NCI-H2081 treated with DMSO at 0.1 percent for 48 hours (cell line): ENCODE measurements around the gene NPR2.
A peak's percentile ranks its signal among the peaks of the same experiment; 100 is the strongest.

Experiments
- DNase-seq: peaks from one replicate; lab custom pipeline; 2025; lab: John Stamatoyannopoulos, UW

NPR2 gene

DNA sequence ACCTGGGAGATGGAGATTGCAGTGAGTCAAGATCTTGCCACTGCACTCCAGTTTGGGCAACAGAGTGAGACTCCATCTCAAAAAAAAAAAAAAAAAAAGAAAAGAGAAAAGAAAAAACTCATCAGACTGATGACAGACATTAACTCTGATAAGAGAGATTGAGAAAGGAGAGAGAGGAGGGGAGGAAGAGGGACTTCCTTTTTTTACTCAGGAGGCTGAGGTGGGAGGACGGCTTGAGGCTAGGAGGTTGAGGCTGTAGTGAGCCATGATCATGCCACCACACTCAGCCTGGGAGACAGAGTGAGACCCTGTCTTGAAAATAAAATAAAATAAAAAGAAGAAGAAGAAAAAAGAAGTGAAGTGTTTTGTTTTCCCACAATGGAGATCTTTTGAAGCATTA lies 27.6 kb upstream of the NPR2 start:
- DNase-seq = no peak

DNA sequence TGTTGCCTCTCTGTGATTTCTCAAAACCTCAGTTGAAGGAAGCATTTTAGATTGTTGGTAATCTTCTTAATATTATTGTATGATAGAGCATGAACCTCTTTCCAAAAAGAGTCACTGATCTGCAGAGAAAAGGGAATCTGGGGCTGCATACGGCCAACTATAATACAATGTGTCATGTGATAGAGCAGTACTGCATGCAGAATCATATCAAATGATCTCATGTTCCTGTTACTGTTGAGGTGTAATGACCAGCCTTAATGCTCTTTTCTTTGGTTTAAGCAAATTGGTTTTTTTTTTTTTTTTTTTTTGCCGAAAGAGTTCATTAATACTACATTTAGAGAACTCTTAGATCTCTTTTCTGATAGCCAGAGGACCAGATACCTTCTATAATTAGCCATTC lies 24.4 kb upstream of the NPR2 start:
- no peak for DNase-seq

DNA sequence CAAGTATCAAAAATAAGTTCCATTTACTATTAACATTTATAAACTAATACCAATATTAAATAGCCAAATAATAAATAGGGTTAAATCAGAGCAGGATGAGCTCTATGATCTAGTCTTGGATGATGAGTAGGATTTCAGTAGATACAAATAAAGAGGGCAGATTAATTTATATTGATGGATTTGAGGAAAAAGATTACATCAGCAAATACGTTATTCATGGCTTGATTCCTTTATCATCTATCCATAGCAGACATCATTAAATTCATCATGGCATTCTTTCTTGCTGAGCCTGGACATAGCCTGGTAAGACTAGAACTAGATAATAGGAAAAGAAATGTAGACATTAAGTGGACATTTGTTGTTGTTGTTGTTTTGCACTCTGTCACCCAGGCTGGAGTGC lies 23.9 kb upstream of the NPR2 start:
- DNase-seq = no peak

GRCh38 chr9:35769763-35770162 lies 21.6 kb upstream of the NPR2 start:
- DNase-seq = no peak

GRCh38 chr9:35771075-35771433 lies 20.3 kb upstream of the NPR2 start:
- no peak for DNase-seq

- DNase-seq = peak; percentile 93
These were observed 19.9 kb upstream of the NPR2 start for GRCh38 chr9:35771534-35771933.

- no peak for DNase-seq
These were observed 19.4 kb upstream of the NPR2 start for GRCh38 chr9:35771943-35772342.

DNA sequence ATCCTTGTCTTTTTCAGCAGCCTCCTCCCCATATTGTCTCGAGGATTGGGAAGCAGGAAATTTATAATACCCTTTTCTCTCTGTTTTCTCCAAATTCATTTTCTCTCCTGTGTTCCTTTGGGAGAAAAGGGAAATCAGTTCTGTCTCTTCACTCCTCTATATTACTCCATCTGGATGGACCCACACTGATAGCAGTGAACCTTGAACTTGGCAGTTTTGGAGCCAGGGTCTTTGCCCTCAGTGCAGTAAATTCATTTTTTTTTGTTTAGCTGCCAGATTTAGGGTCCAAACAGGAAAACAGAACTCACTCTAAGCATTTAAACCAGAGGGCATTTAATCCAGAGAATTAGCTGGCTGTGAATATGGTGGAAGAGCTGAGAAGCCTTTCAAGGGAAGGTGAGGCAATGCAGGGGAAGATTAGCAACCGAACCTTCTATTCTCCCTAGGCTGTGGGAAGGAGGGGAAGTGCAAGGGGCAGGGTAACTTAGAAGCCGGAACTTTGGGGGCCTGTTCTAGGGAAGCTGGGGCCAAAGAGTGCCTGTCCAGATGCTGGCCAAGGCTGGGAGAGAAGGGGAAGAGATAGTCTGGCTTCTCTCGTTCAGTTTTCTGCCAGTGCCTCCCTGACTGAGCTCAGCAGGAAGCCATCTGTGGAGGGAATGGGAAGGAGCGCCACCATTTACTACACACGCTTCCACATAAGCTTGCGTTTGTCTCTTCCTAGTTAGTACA lies 16.3 kb upstream of the NPR2 start:
- DNase-seq = no peak

GRCh38 chr9:35776018-35776417 lies 15.4 kb upstream of the NPR2 start:
- peak; percentile 53 for DNase-seq

DNA sequence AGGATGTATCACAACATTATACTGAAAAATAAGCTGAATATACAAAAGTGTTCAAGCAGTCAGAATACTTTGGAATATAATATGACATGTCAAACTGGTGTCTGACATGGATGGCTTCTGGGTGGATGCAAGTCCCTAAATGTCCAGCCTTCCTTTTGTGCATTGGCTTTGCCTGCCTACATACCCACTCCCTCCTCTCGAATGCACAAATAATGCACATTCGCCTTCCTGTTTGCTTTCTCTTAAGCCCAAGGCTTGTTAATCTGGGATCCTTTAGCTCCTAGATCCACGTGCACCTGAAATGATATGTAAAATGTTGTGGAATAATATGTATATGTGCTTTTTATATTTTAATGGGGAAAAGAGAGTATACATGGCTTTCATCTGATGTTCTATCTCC lies 12.9 kb upstream of the NPR2 start:
- DNase-seq = no peak

DNA sequence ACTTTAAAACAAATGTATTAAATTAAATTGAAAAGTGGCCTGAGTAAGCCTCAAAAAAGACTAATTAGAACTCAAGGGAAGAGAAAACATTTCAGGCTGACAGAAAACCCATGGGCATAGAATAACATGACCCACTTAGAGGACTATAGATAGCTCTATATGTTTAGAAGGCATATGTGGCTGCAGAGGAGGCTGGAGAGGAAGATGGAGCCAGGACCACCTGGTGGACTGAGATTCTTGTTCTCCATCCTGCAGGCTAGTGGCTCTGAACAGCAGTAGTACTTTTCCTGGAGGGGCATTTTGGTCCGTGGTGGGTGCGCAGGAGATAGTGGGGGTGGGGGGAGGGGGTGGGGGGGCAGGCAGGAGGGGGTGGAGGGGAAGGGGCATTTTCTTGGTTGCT lies 10.3 kb upstream of the NPR2 start:
- no peak for DNase-seq

GRCh38 chr9:35783418-35783817 lies 8.0 kb upstream of the NPR2 start:
- no peak for DNase-seq

DNA sequence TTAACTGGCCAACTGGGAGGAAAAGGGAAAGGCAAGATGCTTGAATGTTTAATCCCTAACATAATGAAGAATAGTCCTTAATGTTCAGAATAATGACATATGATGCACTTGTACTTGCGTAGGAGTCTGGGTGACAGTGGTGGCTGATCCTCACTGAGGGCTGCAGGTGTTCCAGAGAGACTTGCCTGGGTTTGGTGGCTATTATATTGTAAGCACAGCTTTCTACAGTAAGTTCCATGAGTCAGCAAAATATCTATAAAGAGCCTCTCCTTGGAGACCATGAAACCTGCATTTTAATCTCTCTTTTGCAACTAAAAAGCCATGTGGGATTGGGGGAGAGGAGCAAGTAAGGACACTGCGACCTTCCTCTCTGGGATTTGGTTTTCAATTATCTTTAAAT lies 1.9 kb upstream of the NPR2 start:
- DNase-seq = no peak

- DNase-seq = no peak
These were observed 1.4 kb upstream of the NPR2 start for GRCh38 chr9:35790025-35790384.

GRCh38 chr9:35790385-35791296 lies 750 bp upstream of the NPR2 start:
- peak; percentile 25 for DNase-seq

DNA sequence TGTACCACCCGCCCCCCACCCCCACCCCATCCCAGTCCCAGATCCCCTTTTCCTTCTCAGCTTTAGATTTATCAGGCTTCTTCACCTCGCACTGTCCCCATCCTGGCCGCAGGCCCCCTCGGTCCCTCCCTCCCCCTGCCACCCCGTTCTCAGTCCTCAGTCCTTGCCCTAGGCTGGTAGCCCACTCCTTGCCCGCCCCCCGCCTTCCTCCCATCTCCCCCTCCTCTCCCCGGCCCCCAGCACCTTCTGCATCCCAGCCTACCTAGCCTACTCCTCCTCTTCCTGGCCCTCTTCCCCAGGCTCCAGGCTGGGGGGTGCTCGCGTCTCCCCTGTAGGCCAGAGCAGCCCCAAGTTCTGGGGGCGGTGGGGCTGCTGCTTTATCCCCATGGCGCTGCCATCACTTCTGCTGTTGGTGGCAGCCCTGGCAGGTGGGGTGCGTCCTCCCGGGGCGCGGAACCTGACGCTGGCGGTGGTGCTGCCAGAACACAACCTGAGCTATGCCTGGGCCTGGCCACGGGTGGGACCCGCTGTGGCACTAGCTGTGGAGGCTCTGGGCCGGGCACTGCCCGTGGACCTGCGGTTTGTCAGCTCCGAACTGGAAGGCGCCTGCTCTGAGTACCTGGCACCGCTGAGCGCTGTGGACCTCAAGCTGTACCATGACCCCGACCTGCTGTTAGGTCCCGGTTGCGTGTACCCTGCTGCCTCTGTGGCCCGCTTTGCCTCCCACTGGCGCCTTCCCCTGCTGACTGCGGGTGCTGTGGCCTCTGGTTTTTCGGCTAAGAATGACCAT lies 828 bp downstream of the NPR2 start:
- DNase-seq = no peak

- DNase-seq = no peak
These were observed 1.4 kb downstream of the NPR2 start for GRCh38 chr9:35792826-35793225.

GRCh38 chr9:35793461-35793860 lies 2.1 kb downstream of the NPR2 start:
- DNase-seq = no peak

DNA sequence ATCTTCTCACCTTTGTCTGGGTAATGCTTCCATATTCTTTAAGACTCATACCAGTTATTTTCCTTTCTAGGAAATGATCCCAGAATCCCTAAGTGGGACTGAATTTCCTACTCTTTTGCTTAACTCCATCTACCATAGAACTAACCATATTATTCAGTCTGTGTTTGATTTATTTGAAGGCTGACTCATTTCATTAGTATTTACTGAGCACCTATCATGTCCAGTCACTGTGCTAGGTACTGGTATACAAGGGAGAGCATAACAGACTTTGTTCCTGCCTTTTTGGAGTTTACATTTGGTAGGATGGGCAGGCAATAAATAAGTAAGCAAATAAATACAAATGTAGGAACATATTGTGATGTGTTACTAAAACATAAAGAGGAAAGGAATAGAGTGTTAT lies 4.3 kb downstream of the NPR2 start:
- DNase-seq = no peak

DNA sequence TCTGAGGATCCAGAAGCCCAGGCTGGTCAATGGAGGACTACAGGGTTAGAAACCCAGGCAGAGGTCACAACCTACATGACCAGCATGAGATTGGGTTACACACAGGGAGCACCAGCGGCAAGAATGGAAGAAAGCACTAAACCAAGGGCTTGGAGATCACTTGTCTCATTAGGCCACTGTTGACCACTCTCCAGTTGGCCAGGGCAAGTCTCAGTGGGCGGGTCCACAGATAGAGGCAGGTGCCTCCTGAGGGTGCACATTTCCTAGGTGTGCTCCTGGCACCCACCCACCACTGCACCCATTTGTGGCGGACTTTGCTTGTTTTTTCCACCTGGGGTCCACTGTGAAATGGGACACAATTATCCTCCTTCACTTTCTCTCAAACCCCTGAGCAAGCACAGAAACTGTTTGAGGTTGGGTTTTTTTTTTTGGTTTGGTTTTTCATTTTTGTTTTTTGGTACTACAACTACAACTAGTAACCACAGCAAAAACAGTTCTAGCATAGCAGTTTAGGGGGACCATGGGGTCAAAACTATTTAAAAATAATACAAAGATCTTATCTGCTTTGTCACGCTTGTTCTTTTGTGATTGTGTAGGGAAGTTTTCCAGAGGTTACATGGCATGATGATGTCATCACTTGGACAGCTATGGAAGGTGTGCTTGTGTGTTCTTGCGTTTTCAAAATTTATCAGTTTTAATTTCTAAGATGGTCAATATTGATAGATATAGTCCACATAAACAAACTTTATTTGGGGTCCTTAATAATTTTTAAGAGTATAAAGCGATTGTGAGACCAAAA lies 6.1 kb downstream of the NPR2 start:
- DNase-seq = no peak

GRCh38 chr9:35798658-35799374 lies 7.4 kb downstream of the NPR2 start:
- no peak for DNase-seq
